Osteocyte (in vitro differentiated cells): ENCODE measurements around the gene PTHLH. TPM values are rescaled to one million over a fixed set of nuclear protein-coding genes. Genes with fewer than 3 reads are reported as not detected.

Source experiments
- DNase-seq: peaks from one replicate; pipeline ENCODE4 v3.0.0; 2021; ENCODE audit warnings: mixed read lengths; ENCODE audit not compliant: unreplicated experiment; ENCODE audit errors: extremely low spot score
- H3K27ac Mint-ChIP-seq: one replicate; pipeline ENCODE4 v1.8.0; 2021; ENCODE audit warnings: mild to moderate bottlenecking, mixed read lengths; ENCODE audit not compliant: unreplicated experiment
- H3K27me3 Mint-ChIP-seq: one replicate; pipeline ENCODE4 v1.8.0; 2021; ENCODE audit warnings: mixed read lengths; ENCODE audit not compliant: unreplicated experiment
- H3K36me3 Mint-ChIP-seq: one replicate; pipeline ENCODE4 v1.8.0; 2021; ENCODE audit warnings: mixed read lengths; ENCODE audit not compliant: unreplicated experiment
- H3K4me1 Mint-ChIP-seq: one replicate; pipeline ENCODE4 v1.8.0; 2021; ENCODE audit warnings: mixed read lengths; ENCODE audit not compliant: unreplicated experiment
- H3K4me3 Mint-ChIP-seq: one replicate; pipeline ENCODE4 v1.8.0; 2021; ENCODE audit warnings: mild to moderate bottlenecking, moderate library complexity, mixed read lengths; ENCODE audit not compliant: unreplicated experiment
- H3K9me3 Mint-ChIP-seq: one replicate; pipeline ENCODE4 v1.8.0; 2021; ENCODE audit warnings: mixed read lengths; ENCODE audit not compliant: unreplicated experiment
- CTCF ChIP-seq: fragments of 200-600 bp; sonication (generic); IDR thresholded peaks from 2 replicates; pipeline ENCODE4 v1.5.0; 2021; ENCODE audit warnings: antibody characterized with exemption, mild to moderate bottlenecking, moderate library complexity
- total RNA-seq: library from RNA; stranded (reverse); gene quantifications from 2 replicates; pipeline ENCODE4 v1.2.1, GENCODE V29; 2021

The PTHLH gene
- total RNA-seq, 1 donor from 2014 or later, result 0.46 TPM

DNA sequence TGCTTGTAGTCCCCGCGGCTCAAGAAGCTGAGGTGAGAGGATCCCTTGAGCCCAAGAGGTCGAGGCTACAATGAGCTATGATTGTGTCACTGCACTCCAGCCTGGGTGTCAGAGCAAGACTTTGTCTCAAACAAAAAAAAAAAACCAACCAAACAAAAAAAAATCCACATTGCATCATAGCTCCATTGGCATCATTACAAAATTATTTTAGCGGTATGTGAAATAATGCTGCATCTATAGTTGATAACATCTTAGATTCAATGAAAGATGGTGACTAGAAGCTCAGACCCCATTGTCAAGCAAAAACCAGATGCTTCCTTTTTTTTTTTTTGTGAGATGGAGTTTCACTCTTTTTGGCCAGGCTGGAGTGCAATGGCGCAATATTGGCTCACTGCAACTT is 14.8 kb upstream of the PTHLH start:
- peaks cover 6% of the 10 kb centered on the region for H3K9me3 Mint-ChIP-seq
- no peak overlapping the region for H3K4me3 Mint-ChIP-seq
- no peaks in the 10 kb centered on the region for H3K36me3 Mint-ChIP-seq
- peaks cover 2% of the 10 kb centered on the region for H3K27me3 Mint-ChIP-seq
- H3K4me1 Mint-ChIP-seq, result no peaks in the 10 kb centered on the region
- no peak for DNase-seq
- no peak overlapping the region for H3K27ac Mint-ChIP-seq
- TF ChIP-seq CTCF, result no peak

DNA sequence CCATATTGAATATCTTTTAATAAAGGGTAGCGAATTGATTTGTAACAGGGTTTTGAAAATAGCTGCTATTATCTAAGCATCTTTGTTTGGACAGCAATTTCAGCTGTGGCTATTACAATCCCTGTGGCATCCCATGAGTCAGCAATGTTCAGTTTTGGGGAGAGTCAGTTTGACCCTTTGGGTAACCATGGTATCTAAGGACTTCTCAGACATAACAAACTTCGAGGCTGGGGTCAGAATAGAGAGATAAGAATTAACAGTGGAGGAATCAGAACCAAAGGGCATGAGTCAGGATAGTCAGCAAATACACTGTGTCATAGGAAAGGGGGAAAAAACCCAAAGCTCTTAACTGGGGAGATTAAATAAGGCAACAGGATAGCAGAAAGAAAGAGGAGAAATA is 11.7 kb upstream of the PTHLH start:
- no peak for DNase-seq
- Mint-ChIP-seq H3K27ac (no peak overlapping the region), H3K27me3 (peaks cover 10% of the 10 kb centered on the region), H3K9me3 (no peaks in the 10 kb centered on the region), H3K4me1 (peaks cover 5% of the 10 kb centered on the region), H3K4me3 (no peak overlapping the region), H3K36me3 (no peaks in the 10 kb centered on the region)
- TF ChIP-seq CTCF, result no peak

- no peaks in the 10 kb centered on the region for H3K36me3 Mint-ChIP-seq
- H3K9me3 Mint-ChIP-seq, result no peaks in the 10 kb centered on the region
- H3K27me3 Mint-ChIP-seq, result peaks cover 22% of the 10 kb centered on the region
- no peak for DNase-seq
- H3K4me1 Mint-ChIP-seq, result peaks cover 5% of the 10 kb centered on the region
- no peak overlapping the region for H3K4me3 Mint-ChIP-seq
- TF ChIP-seq CTCF, result no peak
- H3K27ac Mint-ChIP-seq, result no peak overlapping the region
Measured at GRCh38 chr12:27982951-27983350, 10.4 kb upstream of the PTHLH start.

DNA sequence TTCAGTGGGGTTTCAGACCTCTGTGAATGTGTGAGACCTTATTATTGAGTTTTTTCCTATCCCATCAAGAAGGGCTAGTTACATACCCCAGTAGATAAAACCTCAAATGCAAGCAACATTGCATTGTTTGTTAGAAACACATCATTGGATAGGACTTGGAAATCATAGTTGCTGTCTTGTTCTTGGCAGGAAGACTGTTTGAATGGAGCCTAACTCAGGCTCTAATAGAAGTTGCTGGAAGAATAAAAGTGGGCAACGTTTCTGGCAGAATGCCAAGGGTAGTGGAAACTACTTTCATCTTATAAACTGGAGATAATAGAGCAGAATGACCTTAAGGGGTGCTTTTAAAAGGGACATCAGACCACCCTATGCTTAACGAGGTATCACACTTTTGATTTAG is 9.9 kb upstream of the PTHLH start:
- DNase-seq, result no peak
- Mint-ChIP-seq H3K27me3 (peaks cover 27% of the 10 kb centered on the region), H3K9me3 (no peaks in the 10 kb centered on the region), H3K27ac (no peak overlapping the region), H3K4me3 (no peak overlapping the region), H3K36me3 (no peaks in the 10 kb centered on the region), H3K4me1 (peaks cover 5% of the 10 kb centered on the region)
- no peak for TF ChIP-seq CTCF

DNA sequence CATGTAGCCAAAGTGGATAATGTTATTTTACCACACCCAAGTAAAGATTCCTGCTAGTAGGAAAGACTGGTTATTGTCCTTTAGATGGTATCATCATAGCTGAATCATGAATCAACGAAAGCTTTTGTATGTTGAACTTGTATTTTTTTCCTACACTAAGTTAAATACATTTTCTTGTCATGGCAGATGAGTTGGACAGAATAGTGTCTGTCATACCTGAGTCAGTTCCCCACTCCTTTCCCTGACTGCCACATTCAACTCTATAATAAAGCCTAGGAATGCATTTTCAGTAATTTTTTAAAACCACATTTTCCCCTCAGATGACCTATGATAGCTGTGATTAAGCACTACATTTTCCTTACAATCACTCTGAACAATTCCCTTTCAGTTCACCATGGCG is 9.3 kb upstream of the PTHLH start:
- no peak for TF ChIP-seq CTCF
- Mint-ChIP-seq H3K27ac (no peak overlapping the region), H3K36me3 (no peaks in the 10 kb centered on the region), H3K27me3 (peaks cover 31% of the 10 kb centered on the region), H3K9me3 (no peaks in the 10 kb centered on the region), H3K4me3 (no peak overlapping the region), H3K4me1 (peaks cover 5% of the 10 kb centered on the region)
- no peak for DNase-seq
